GM10266 (cell line): ENCODE measurements around the gene AP3D1.

ENCODE experiments used
- DNase-seq: peaks from one replicate; pipeline ENCODE4 v3.0.0; 2012; ENCODE audit errors: extremely low spot score
- CTCF ChIP-seq: IDR thresholded peaks from 2 replicates; pipeline ENCODE4 v1.5.1; 2012; ENCODE audit warnings: mild to moderate bottlenecking, low read depth; ENCODE audit not compliant: control insufficient read depth, insufficient read depth; ENCODE audit errors: missing control alignments

AP3D1 gene

GRCh38 chr19:2054763-2055162 is 96.6 kb downstream of the AP3D1 start:
- TF ChIP-seq CTCF = no peak
- DNase-seq = no peak

- no peak for TF ChIP-seq CTCF
- no peak for DNase-seq
Measured at GRCh38 chr19:2053601-2054389, 97.6 kb downstream of the AP3D1 start.

GRCh38 chr19:2051773-2052704 is 99.3 kb downstream of the AP3D1 start:
- DNase-seq = no peak
- TF ChIP-seq CTCF = peak; percentile 16

GRCh38 chr19:2050991-2051772 is 100.2 kb downstream of the AP3D1 start, which contains the start of gene MKNK2:
Gene MKNK2, minus strand, starts transcription at chr19:2051244. Its CDS starts 393 bp downstream, at chr19:2050851.
- peak; percentile 78 for TF ChIP-seq CTCF

More at GRCh38 chr19:2050991-2051772, 100.2 kb downstream of the AP3D1 start, which contains the start of gene MKNK2:
- DNase-seq = peak; percentile 98
